Stimulated activated naive B cell treated with anti-CD40 and anti-IgM and Interleukin-4, amounts not matched to agents 10 μg/mL and 1 μg/mL and 100 μg/mL, for 72 hours (primary cell): ENCODE measurements around the gene IMMT.
"Not testable (repeated sequence)": the region's sequence is repeated elsewhere in the genome, so short reads cannot be mapped to it uniquely, and the experiment has no call there.

Source experiments
- ATAC-seq, 2 donors: fragments of 150-1000 bp; cut with Tn5 transposase; replicated peaks; 2 replicates each; pipeline ENCODE4 v1.10.0; 2021; ENCODE audit warnings: moderate library complexity in 1 of 2
- DNase-seq: peaks from one replicate; pipeline ENCODE4 v3.0.0; 2021
- H3K27ac Mint-ChIP-seq: one replicate; pipeline ENCODE4 v1.8.0; 2022; ENCODE audit warnings: mild to moderate bottlenecking, mixed read lengths
- H3K27me3 Mint-ChIP-seq, 2 donors: one replicate each; pipeline ENCODE4 v1.8.0; 2022; ENCODE audit warnings: mixed read lengths in 2 of 2
- H3K36me3 Mint-ChIP-seq, 2 donors: one replicate each; pipeline ENCODE4 v1.8.0; 2022; ENCODE audit warnings: mixed read lengths in 2 of 2, mild to moderate bottlenecking in 1 of 2
- H3K4me1 Mint-ChIP-seq, 2 donors: one replicate each; pipeline ENCODE4 v1.8.0; 2022; ENCODE audit warnings: mixed read lengths in 2 of 2, mild to moderate bottlenecking in 1 of 2
- H3K4me3 Mint-ChIP-seq, 2 donors: one replicate each; pipeline ENCODE4 v1.8.0; 2022; ENCODE audit warnings: mild to moderate bottlenecking in 2 of 2, mixed read lengths in 2 of 2, moderate library complexity in 1 of 2
- H3K9me3 Mint-ChIP-seq, 2 donors: one replicate each; pipeline ENCODE4 v1.8.0; 2022; ENCODE audit warnings: mixed read lengths in 2 of 2, mild to moderate bottlenecking in 1 of 2

IMMT gene

DNA sequence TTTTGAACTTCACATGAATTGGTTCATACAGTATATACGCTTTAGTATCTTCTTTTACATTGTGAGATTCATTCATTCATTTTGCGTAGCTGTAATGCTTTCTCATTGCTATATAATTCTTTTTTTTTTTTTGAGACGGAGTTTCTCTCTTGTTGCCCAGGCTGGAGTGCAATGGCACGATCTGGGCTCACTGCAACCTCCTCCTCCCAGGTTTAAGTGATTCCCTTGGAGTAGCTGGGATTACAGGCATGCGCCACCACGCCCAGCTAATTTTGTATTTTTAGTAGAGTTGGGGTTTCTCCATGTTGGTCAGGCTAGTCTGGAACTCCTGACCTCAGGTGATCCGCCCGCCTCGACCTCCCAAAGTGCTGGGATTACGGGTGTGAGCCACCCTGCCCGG, 5.3 kb upstream of the IMMT start:
- not testable (repeated sequence) for ATAC-seq, H3K9me3 Mint-ChIP-seq, DNase-seq, H3K27me3 Mint-ChIP-seq
- H3K36me3 Mint-ChIP-seq = peaks cover 19 to 34% of the 10 kb centered on the region in 2 donors
- H3K27ac Mint-ChIP-seq = peak overlapping the region; percentile 75
- peaks cover 21 to 38% of the 10 kb centered on the region in 2 donors for H3K4me1 Mint-ChIP-seq
- peak overlapping the region; percentile 95 to 99 for H3K4me3 Mint-ChIP-seq

DNA sequence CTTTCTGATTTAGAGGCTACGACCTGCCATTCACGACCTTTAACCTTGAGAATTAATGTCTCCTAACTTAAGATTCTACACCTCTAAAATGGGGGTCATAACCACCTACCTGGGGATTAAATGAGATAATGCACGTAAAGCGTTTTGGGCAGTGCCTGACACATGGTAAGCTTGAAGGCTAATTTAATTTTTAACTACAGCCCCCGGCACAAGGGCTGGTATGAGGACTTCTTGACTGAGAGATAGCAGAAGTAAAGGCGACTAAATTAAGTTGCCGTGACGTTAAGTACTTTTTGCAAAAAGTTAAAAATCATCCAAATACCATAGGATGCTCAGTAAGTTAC, 4.5 kb upstream of the IMMT start:
- no peaks in the 10 kb centered on the region for H3K9me3 Mint-ChIP-seq
- H3K36me3 Mint-ChIP-seq = peaks cover 20 to 33% of the 10 kb centered on the region in 2 donors
- H3K27ac Mint-ChIP-seq = peak overlapping the region; percentile 95
- peak overlapping the region; percentile 95 to 99 for H3K4me3 Mint-ChIP-seq
- no peak for ATAC-seq
- DNase-seq = no peak
- H3K4me1 Mint-ChIP-seq = peaks cover 21 to 43% of the 10 kb centered on the region in 2 donors
- no peaks in the 10 kb centered on the region for H3K27me3 Mint-ChIP-seq

DNA sequence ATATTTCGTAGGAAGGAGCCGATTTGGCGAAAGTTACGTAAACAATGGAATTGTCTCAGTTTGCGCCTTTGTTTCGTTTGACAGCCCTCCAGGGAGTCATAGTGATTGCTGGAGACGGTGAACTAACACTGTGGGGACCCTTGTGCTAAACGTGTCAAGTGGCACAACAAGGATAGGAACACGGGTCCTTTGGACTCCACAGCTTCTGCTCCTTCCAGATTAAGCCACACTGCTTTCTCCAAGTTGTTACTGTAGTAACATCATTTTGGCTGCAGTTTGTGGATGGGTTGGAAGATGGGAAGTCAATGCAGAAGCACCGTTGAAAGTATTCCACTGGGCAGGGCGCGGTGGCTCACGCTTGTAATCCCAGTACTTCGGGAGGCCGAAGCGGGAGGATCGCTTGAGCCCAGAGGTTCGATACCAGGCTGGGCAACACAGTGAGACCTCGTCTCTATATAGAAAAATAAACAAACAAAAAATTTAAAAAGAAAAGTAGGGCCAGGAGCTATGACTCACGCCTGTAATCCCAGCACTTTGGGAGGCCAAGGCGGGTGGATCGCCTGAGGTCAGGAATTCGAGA, 636 bp upstream of the IMMT start:
- Mint-ChIP-seq H3K36me3 (peaks cover 12 to 22% of the 10 kb centered on the region in 2 donors), H3K9me3 (no peaks in the 10 kb centered on the region), H3K27ac (peak overlapping the region; percentile 99), H3K27me3 (no peaks in the 10 kb centered on the region), H3K4me1 (peaks cover 23 to 46% of the 10 kb centered on the region in 2 donors), H3K4me3 (peak overlapping the region; percentile 95 to 98)
- ATAC-seq (peak; percentile 1 to 8), DNase-seq (no peak)

DNA sequence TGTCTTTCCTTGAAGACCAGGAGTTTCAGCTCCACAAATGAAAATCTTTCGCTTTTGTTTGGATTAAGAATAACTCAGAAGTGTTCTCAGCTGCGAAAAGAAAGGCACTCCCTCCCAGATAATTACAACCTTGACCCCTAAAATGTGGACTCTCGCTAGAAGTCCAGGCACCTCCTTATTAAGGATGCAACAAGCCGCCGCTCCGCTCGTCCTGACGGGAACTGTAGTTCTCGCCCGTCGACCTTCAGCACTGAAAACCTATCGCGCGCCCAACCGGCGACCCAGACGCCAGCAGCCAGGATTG, 559 bp downstream of the IMMT start:
- Mint-ChIP-seq H3K36me3 (peaks cover 13 to 34% of the 10 kb centered on the region in 2 donors), H3K4me3 (peak overlapping the region; percentile 95 to 98), H3K9me3 (no peaks in the 10 kb centered on the region), H3K27ac (peak overlapping the region; percentile 99), H3K27me3 (no peaks in the 10 kb centered on the region), H3K4me1 (peaks cover 24 to 49% of the 10 kb centered on the region in 2 donors)
- DNase-seq (no peak), ATAC-seq (no peak)

DNA sequence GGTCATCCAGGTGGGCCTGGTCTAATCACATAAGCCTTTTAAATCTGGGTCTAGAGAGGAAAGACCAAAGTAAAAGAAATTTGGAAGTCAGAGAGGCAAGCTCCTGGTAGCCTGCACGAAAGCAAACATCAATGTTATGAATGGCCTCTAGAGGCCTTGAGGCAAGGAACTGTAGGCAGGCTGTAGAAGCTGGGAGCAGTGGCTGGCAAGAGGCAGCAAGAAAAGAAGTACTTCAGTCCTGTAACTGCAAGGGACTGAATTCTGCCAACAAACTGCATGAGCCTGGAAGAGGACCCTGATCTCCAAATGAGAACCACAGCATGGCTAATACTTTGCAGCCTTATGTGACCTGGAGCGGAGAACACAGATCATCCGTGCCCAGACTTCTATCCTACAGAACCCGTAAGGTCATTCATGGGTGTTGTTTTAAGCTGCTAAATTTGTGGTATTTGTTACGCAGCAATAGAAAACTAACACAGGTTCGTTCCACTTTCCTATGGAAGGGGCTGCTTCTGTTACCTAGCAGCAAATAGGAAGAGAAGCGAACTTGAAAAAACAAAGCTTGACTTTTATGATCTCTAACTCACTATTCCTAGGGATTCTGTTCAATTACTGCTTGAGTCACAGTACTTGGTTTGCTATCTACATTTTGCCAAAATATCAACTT, 1.2 kb downstream of the IMMT start:
- Mint-ChIP-seq H3K36me3 (peaks cover 11 to 33% of the 10 kb centered on the region in 2 donors), H3K9me3 (no peaks in the 10 kb centered on the region), H3K27ac (peak overlapping the region; percentile 99), H3K4me3 (peak overlapping the region; percentile 95 to 98), H3K4me1 (peaks cover 27 to 53% of the 10 kb centered on the region in 2 donors), H3K27me3 (no peaks in the 10 kb centered on the region)
- no peak for ATAC-seq
- DNase-seq = no peak

DNA sequence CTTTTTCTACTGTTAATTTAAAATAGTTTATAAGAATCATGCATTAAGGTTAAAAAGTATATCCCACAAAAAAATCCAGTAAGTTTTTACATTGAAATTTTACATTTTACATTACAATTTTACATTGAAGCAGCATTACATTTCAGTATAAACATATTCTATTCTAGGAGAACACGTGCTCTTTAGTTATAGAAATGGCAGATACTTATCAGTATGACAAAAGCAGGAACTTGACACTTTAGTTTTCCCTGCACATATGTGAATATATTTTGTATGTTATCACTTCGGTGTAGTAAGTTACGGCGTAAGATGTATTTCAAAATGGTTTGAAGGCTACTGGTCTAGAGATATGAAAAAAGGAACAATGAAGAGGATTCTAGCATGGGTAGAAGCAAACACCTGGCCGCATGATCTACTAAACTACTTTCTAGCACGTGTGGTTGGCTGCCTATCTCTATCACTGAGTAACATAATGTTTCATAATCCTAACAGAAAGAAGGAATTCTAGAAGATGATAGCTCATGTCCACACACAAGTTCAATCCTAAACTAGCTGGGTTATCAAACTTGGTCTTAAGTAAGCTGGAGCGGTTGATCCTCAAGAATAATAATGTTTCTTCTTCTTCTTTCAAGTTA, 5.4 kb downstream of the IMMT start:
- ATAC-seq = no peak
- Mint-ChIP-seq H3K4me1 (peaks cover 43 to 78% of the 10 kb centered on the region in 2 donors), H3K9me3 (no peaks in the 10 kb centered on the region), H3K27me3 (no peaks in the 10 kb centered on the region), H3K4me3 (no peak overlapping the region), H3K27ac (no peak overlapping the region), H3K36me3 (peaks cover 16 to 38% of the 10 kb centered on the region in 2 donors)
- no peak for DNase-seq

DNA sequence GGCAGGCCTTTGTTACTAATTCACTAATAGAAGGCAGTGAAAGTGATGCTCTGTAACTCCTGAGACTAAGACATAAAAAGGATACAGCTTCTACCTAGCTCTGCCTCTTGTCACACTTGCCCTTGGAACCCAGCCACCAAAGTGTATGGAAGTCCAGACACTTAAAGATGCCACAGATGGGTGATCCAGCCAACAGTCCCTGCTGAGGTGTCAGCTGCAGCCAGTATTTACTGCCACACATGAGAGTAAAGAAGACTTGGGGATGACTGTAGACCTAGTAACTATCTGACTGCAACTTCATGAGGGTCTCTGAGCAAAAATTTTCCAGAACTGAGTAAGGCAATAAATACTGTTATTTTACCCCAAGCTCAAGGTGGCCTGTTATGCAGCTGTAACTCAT, 8.8 kb downstream of the IMMT start:
- H3K27ac Mint-ChIP-seq = peak overlapping the region; percentile 85
- no peaks in the 10 kb centered on the region for H3K9me3 Mint-ChIP-seq
- peak; percentile 45 to 76 for ATAC-seq
- peaks cover 31 to 65% of the 10 kb centered on the region in 2 donors for H3K4me1 Mint-ChIP-seq
- DNase-seq = no peak
- H3K4me3 Mint-ChIP-seq = peak overlapping the region in 1 of 2 donors; percentile 31
- peaks cover 12 to 39% of the 10 kb centered on the region in 2 donors for H3K36me3 Mint-ChIP-seq
- no peaks in the 10 kb centered on the region for H3K27me3 Mint-ChIP-seq

DNA sequence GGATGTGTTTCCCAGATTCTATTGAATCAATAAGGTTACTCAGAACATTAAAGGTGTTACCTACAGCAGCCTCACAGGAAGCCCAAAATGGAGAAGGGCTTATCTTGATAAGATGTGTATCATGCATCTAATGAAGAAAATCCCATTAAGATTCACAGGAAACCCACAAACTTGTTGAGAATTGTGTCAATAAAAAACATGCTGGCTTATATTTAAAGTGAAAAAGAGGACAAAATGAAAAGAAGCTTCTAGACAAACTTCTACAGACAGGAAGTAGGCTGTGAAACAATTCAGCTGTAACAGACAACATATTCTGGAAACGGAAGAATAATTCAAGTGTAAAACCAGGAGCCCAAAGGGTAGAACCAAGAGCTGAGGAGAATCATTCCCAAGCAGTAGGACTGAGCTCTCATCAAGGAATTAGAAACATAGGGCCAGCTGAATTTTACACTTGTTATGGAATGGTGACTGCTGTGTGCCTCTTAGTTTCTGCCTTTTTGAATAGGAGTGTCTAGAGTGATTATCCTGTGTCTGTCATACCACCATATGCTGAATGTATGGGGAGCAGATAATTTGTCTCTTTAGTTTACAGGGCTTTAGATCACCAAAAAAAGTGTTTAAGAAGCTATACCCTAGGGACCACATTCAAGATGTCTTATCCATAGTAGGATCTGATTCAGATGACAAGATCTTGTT, 9.6 kb downstream of the IMMT start:
- H3K4me3 Mint-ChIP-seq = peak overlapping the region; percentile 30 to 31
- no peak for DNase-seq

DNA sequence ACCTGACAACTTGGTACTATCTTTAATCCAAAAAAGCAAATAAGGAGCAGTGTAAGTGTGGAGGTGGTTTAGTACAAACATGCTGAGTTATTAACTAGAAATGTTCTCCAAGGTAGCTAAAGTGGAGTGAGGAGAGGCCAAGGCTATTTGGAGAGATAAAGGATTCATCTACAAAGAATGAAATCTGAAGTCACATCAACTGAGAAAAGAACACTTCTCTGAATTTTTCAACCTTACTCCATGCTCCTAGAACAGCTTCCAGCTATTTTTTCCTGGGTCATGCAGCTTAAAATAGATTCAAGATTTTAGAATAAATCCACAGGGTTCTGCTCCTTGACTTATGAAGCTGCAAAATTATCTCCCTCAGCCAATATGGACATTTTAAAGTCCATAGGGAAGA, 18.7 kb downstream of the IMMT start:
- Mint-ChIP-seq H3K4me1 (peaks cover 10 to 21% of the 10 kb centered on the region in 2 donors), H3K36me3 (peaks cover 36 to 45% of the 10 kb centered on the region in 2 donors), H3K27ac (no peak overlapping the region), H3K27me3 (no peaks in the 10 kb centered on the region), H3K9me3 (no peaks in the 10 kb centered on the region), H3K4me3 (no peak overlapping the region)
- no peak for ATAC-seq
- no peak for DNase-seq

More for the DNA sequence above, 9.6 kb downstream of the IMMT start:
- peaks cover 9 to 36% of the 10 kb centered on the region in 2 donors for H3K36me3 Mint-ChIP-seq
- peak overlapping the region; percentile 89 for H3K27ac Mint-ChIP-seq
- H3K4me1 Mint-ChIP-seq = peaks cover 31 to 59% of the 10 kb centered on the region in 2 donors
- H3K9me3 Mint-ChIP-seq = no peaks in the 10 kb centered on the region
- no peaks in the 10 kb centered on the region for H3K27me3 Mint-ChIP-seq
- peak; percentile 41 to 48 for ATAC-seq

DNA sequence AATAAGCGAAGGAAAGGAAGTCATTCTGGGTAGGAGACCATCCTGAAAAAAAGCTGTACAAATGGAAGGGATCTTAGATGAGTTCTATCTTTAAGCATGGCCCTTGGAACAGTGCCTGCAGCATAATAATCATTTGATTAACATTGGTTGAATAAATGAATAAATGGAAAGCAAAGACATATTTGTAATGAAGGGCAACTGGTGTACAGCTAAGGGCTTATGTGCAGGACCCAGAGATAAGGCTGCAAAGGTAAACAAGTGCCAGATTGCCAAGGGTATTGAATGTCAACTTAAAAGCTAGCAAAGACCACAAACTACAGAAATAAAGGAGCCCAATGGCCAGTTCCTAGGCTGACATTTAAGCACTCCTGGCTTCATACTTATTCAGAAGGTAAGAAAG, 19.4 kb downstream of the IMMT start:
- H3K36me3 Mint-ChIP-seq = peaks cover 40 to 50% of the 10 kb centered on the region in 2 donors
- H3K27ac Mint-ChIP-seq = no peak overlapping the region
- no peaks in the 10 kb centered on the region for H3K27me3 Mint-ChIP-seq
- H3K4me3 Mint-ChIP-seq = no peak overlapping the region
- H3K9me3 Mint-ChIP-seq = no peaks in the 10 kb centered on the region
- DNase-seq (no peak), ATAC-seq (no peak)
- peaks cover 10 to 21% of the 10 kb centered on the region in 2 donors for H3K4me1 Mint-ChIP-seq

DNA sequence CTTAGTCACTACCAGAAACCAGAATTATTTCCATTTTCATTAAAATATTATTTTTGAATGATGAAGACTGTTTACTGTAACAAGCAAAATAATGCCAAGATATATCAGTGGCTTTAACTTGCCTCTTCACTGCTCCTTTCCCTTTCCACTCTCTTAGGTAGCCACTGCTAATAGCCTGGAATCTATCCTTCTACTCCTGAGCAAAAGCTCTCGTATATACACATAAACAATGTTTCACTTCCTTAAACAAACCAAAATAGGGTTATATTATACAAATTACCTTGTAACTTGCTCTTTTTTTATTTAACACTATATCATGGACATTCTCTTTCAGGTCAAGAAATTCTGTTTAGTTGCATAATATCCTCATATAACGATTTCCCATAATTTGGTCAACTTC, 20.8 kb downstream of the IMMT start:
- peaks cover 10 to 21% of the 10 kb centered on the region in 2 donors for H3K4me1 Mint-ChIP-seq

DNA sequence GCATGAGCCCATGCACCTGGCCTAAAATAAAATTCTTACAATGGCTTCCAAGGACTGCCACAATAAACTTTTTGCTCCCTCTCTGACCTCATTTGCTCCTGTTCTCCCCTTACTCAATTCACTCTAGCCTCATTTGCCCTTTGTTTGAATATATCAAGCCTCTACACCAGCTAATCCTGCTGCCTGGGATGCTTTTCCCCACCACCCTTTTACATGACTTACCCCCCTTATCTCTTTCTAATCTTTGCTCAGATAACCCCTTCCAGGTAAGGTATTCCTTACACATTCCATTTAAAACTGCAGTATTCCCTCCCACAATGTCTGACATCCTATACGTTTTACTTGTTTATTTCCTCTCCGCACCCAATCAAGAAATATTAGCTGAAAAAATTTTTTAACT, 22.7 kb downstream of the IMMT start:
- no peaks in the 10 kb centered on the region for H3K9me3 Mint-ChIP-seq
- peaks cover 45 to 63% of the 10 kb centered on the region in 2 donors for H3K36me3 Mint-ChIP-seq
- ATAC-seq (no peak), DNase-seq (no peak)
- peaks cover 11 to 21% of the 10 kb centered on the region in 2 donors for H3K4me1 Mint-ChIP-seq
- H3K4me3 Mint-ChIP-seq = no peak overlapping the region
- H3K27ac Mint-ChIP-seq = no peak overlapping the region
- H3K27me3 Mint-ChIP-seq = no peaks in the 10 kb centered on the region

More for the DNA sequence above, 20.8 kb downstream of the IMMT start:
- no peak overlapping the region for H3K27ac Mint-ChIP-seq
- H3K9me3 Mint-ChIP-seq = no peaks in the 10 kb centered on the region
- no peaks in the 10 kb centered on the region for H3K27me3 Mint-ChIP-seq
- peaks cover 40 to 50% of the 10 kb centered on the region in 2 donors for H3K36me3 Mint-ChIP-seq
- DNase-seq = no peak
- H3K4me3 Mint-ChIP-seq = no peak overlapping the region
- ATAC-seq = no peak

DNA sequence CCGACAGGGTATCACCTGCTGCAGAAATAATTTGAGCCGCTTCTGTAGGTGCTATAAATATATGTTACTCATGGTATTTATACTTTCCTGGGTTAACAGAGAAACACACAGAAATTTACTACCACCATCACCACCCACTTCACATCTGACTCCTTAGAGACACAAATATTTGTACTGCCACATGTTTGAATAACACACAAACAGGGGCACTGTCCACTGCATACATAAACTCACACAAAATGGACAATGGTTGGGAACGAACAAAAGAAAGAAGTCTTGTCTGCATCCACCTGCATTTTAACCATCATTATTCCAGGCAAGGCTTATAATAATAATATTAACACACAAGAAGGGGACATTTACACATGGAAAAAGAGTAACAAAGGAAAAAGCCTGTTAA, 24.0 kb downstream of the IMMT start:
- Mint-ChIP-seq H3K4me1 (peaks cover 11 to 19% of the 10 kb centered on the region in 2 donors), H3K27me3 (no peaks in the 10 kb centered on the region), H3K9me3 (no peaks in the 10 kb centered on the region), H3K36me3 (peaks cover 49 to 63% of the 10 kb centered on the region in 2 donors), H3K4me3 (no peak overlapping the region), H3K27ac (no peak overlapping the region)
- DNase-seq (no peak), ATAC-seq (no peak)

DNA sequence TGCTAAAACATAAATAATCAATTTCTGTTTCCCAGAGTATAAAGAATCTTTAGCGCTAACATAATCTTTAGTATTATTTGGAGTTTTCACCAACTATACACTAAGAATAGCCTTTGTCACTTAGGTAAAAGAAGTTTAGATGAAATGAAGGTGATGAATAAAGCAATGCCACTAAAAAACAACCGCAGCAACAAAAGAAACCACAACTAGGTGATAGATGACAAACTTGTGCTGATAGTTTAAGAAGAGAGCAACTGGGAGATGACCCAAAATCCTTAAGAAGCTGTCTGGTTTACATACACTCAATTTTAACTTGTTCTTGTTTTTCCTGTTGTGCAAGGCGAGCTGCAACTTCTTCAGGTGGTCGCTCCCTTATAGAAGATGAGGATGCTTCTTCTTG, 24.8 kb downstream of the IMMT start:
- DNase-seq (no peak), ATAC-seq (no peak)
- Mint-ChIP-seq H3K27ac (no peak overlapping the region), H3K36me3 (peaks cover 49 to 59% of the 10 kb centered on the region in 2 donors), H3K4me3 (no peak overlapping the region), H3K4me1 (peaks cover 6 to 11% of the 10 kb centered on the region in 2 donors), H3K27me3 (no peaks in the 10 kb centered on the region), H3K9me3 (no peaks in the 10 kb centered on the region)
